ENCODE measurements around the gene CSNK1E. TPM values are rescaled to one million over a fixed set of nuclear protein-coding genes. Genes with fewer than 3 reads are reported as not detected.

Gene CSNK1E
- total RNA-seq, 1 donor from 2014 or later: 197 TPM

DNA sequence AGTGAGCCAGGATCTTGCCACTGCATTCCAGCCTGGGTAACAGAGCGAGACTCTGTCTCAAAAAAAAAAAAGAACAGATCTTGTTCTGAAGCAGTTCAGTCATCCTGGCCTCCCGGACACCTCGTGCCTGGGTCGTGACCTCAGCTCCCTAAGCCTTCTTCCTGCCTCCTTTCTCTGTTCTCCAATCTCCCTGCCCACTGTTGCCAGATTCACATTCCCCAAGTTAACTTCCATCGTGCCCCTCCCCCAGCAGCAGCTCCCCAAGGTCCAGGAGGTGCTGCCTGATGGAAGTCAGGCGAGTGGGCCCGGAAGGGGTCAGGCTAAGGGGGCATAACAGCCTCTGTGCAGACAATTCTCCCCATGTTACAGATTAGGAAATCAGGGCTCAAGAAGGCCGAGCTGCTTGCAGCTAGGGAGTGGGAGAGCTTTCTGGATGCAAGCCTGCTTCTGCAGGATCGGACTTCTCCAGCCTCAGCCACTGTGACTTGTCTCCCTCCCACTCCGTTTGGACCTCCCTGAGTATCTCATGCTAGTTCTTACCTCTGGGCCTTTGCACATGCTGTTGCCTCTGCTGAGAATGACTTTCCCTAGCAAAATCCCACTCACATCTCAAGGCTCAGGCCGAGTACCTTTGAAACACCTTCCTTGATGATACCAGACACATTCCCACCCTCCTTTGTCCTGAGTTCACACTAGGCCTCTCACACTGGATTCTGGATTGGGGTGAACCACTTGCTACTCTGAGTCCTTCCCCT is 30.1 kb downstream of the CSNK1E start:
- DNase-seq (ENCODE audit: low spot score in 2 of 2) (no peak), FAIRE-seq (no peak)

DNA sequence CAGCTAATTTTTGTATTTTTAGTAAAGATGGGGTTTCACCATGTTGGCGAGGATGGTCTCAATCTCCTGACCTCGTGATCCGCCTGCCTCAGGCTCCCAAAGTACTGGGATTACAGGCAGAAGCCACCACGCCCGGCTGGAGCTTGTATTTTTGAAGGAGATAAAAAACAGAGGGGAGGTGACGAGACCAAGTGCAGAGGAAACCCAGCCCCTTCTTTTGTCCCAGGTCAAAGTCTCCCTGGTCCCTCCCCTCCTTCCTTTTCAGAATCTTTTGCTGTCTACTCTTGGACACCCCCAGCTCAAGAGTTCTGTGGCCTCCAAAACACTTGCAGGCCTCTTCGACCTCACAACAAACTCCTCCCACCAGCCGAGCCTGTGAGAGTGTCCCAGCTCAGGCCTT is 32.2 kb downstream of the CSNK1E start:
- FAIRE-seq: no peak

DNA sequence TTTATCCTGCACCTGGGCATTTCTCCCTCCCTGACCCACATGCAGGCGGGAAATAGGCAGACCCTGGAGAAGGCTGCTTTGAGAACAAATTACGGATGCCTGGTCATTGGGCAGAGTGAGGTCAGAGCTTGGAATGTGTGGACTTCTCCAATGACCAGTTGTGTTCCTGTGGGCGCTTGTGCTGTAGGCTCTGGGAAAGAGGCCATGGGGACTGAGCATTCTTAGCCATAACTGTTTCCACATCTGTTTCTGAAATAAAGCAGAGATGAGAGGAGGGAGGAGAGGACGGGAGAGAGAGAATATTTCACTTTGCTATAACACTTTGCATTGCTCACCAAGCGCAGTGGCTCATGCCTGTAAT is 33.2 kb downstream of the CSNK1E start:
- no peak for DNase-seq (ENCODE audit: low spot score in 2 of 2)
- no peak for FAIRE-seq

More for the DNA sequence above, 32.2 kb downstream of the CSNK1E start:
- DNase-seq (ENCODE audit: low spot score in 2 of 2): no peak

DNA sequence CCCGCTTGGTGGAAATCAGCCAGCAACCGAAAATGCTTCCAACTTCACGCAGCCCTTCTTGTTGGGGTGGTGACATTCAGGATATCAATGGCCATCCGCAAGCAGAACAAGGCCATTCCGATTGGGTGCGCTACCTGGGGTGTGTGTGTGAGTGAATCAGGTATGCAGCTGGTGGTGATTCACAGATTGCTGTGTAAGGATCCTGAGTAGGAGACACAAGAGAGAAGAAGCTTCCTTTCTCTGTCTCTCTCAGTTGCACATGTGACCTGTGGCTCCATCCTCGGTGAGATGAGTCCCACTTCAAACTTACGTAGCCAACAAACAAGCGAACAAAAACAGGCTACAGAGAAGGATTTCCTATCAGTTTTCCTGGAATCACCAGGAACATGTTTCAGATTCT is 34.8 kb downstream of the CSNK1E start:
- FAIRE-seq (no peak), DNase-seq (ENCODE audit: low spot score in 2 of 2) (no peak)

DNA sequence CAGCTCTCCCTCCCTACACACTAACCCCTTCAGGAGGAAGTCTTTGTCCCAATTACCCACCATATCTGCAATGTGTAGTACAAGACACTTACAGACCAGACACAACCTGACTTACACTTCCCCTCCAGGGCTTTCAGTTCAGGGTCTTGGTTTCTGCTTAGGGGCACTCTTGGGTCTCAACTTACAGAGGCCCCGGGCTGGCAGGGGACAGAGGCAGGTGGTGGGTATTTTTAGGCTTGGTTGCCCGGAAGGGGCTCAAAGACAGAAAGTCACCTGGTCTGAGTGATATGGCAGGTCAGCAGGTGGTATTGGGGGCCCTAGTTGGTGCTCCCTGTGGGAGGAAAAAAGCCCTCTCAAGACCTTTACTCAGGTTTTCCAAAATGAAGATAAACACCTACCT is 41.1 kb downstream of the CSNK1E start:
- DNase-seq (ENCODE audit: low spot score in 2 of 2) (no peak), FAIRE-seq (no peak)

DNA sequence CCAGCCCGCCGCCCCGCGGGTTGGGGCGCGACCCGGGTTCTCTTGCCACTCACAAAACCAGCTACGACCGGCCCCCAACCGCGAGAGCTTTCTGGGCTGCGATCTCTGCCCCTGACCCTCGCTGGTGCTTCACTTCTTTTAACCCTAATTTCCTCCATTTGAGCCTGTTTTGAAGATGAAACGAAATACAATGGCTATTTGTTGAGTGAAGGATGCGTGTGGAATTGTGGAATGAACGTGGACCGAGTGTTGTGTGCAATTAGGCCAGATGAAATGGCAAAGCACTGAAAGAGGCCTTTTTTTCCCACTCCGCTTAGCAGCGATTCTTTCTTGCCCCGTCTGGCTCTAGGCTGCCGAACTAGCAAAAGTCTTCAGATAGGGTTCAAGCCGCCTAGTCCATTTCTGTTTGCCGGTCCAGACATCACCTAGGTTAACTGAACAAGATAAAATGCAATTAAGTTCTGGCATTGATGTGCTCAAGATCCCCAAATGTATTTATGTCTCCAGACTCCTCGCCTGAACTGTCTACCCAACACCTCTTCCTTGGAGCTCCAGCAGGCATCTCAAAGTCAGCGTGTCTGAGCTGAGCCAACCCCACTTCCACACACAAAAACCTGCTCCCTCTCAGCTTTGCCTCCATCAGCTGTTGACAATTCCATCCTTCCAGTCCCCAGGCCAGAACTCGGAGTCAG is 44.0 kb downstream of the CSNK1E start:
- FAIRE-seq: no peak
- peak in 1 of 2 donors; percentile 55 for DNase-seq (ENCODE audit: low spot score in 2 of 2)

DNA sequence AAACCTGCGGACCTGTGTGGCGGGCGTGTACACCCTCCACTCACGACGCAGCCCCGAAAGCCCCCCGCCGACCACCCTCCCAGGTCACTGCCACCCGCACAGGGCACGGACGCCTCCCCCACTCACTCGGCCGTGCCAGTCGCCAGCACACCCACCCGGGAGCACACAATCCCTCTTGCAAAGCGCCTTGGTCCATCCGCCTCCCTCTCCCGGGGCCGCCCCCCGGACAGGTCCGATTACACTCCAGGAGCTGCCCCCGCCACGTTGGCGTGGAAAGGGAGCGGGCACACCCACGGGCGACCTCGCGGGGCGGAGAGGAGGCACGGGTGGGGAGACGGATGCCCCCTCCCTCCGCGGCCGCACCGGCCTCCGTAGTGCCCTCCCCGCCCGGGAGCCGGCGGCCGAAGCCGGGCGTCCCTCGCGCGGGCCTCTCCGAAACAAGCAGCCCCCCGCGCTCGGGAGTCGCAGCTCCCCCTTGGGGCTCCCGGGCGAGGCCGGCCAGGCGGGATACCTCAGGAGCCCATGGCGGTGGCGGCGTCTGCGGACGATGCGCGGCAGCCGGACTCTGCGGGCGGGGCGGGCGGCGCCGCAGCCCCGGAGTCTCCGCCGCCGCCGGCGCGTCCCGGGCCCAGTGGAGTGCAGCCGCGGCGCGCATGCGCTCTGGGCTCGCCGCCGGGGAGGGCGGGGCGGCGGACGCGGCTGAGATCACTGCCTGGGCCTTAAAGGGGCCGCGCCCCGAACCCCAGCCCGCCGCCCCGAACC is 44.7 kb downstream of the CSNK1E start, which contains the start of gene TMEM184B:
Gene TMEM184B (minus strand): TSS at position 638 of the 762 bp plus-strand sequence. CDS start 25,049 bp downstream, outside the sequence.
- DNase-seq (ENCODE audit: low spot score in 2 of 2) (peak; percentile 93 to 94), FAIRE-seq (no peak)

DNA sequence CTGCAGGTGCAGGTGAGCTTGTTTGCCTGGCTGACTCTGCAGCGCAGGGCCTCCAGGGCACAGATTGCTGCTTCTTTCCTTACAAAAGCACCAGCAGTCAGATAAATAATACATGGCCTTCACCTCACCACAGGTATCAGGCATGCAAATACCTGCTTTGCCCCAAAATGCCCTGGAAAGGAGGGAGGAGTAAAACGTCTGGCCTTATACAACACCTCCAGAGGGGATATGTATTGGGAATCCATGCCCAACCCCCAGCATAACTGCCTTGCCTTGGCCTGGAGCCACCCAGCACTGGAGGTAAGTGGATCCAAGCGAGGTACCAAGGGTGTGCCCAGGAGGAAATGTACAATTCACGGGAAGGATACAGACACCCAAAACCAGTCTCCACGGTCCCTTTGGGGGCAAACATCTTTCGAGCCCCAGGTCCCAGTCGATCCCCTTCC is 45.3 kb downstream of the CSNK1E start:
- no peak for DNase-seq (ENCODE audit: low spot score in 2 of 2)
- FAIRE-seq: no peak

DNA sequence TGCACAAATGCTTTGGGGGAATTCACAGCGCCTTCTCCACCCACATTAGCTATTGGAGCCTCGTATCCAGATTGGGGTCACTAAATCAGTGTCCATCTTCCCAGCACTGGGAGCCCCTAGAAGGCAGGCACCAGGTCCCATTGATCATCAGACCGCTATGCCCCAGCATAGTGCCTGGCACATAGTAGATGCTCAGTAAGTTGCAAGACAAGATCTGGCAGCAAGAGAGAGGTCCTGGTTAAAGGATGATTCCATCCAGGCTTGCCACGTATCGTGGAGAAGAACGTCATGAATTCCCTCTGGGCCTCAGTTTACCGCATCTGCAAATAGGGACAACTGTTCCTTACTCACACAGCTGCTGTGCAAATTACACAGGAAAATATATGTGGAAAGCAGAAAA is 46.1 kb downstream of the CSNK1E start:
- DNase-seq (ENCODE audit: low spot score in 2 of 2) (no peak), FAIRE-seq (no peak)

DNA sequence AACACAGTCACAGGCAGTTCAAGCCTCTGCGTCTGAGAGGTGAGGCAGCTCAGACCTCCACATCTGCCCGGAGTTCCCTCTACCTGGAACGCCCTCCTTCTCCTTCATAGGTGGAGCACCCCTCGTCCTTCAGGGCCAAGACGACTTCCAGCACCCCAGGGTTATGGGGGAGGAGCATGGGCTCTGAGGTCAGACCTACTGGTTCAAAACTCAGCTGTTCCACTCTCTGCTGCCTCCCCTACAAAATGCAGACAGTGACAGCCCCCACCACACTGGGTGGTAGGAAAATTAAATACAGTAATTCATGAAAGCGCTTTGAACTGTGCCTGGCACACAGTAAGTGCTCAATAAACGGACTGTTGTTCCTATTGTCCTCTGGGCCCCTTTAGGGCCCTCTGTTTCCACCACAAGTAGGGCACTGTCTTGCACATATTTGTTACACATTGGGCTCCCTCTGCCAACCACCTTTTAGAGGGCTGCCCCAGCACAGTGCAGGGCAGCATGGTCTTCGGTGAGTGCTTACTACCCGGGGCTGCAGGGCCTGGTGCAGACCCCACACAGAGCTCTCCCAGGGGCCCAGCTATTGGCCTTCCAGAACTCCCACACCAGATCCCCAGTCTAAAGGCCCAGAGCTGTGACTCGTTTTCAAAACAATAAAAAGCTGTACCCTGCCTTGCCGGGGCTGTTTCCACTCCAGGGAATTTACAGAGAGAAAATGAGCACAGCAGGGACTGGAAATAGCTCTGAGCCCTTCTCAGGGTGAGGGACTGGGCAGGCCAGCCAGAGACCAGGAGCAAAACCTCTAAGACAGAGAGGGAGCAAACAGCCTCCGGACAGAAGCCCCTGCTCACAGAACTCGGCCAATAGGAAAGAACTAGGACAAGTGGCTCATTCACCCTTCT is 46.9 kb downstream of the CSNK1E start:
- no peak for DNase-seq (ENCODE audit: low spot score in 2 of 2)
- no peak for FAIRE-seq

DNA sequence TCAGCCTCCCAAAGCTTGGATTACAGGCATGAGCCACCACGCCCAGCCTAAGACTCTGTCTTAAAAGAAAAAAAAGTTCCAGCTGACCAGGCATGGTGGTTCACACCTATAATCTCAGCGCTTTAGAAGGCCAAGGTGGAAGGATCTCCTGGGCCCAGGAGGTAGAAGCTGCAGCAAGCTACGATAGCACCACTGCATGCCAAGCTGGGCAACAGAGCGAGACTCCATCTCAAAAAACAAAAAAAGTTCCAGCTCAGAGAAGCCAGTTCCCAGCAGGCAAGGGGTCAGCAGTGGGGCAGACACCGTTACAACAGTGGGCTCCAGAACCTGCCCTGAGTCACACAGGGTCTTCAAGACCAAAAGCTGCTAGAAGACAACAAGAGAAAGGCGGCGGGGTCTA is 47.8 kb downstream of the CSNK1E start:
- FAIRE-seq (no peak), DNase-seq (ENCODE audit: low spot score in 2 of 2) (no peak)

DNA sequence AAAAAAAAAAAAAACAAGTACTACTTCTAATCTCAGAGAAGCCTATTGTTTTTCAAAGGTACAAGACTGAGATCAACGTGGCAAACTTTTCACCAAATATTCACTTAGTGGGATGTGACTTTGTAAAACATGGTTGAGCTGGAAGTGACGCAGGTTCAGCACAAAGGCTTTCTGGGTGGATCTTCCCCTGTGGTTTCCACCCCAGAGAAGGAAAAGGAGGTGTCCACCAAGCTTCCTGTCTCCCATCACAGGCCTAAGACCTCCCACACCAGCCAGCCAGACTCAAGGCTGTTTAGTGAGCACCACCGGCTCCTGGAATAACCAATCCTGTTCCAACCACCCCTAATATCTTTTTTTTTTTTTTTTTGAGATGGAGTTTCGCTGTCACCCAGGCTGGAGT is 50.1 kb downstream of the CSNK1E start:
- no peak for FAIRE-seq
- no peak for DNase-seq (ENCODE audit: low spot score in 2 of 2)

DNA sequence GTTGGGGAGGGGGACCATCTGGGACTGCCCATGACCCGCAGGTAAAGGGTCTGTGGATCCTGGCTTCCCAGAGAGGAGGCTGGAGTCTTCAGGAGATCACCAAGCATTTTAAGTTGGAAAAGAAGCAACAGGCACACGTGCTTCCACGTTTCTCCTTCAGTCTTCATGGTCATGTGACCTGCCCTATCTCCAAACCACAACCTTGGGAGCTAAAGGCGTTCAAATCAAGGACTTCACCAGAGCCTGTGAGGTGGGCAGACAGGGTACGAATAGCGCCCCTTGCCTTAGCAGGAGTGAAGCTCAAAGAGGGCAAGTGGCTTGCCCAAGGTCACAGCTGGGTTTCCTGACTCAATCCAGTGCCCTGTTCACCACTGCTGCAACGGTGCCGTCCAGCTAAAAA is 51.1 kb downstream of the CSNK1E start:
- DNase-seq (ENCODE audit: low spot score in 2 of 2) (no peak), FAIRE-seq (no peak)

DNA sequence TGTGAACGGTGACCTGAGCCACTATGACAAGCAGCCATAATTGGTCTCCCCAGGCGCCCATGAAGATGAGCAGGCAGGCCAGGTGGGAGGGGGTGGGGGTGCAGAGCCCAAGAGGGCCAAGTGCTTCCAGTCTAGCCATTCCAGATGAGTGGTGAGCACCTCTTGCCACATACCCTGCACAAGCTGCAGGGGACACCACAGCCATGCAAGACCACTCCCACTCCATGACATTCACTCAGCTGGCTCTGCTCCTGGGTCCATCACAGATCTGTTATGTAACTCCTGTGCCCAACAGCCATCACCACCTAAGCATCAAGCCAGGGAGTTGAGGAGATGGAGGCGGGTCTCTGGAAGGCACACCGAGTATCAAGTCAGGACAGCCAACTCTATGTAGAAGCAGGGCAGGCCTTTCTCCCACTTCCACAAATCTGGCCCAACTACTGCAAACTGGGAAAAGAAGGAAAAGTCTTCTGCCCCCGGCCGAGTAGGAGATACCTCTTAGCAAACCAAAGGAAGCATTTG is 52.9 kb downstream of the CSNK1E start:
- no peak for FAIRE-seq
- DNase-seq (ENCODE audit: low spot score in 2 of 2): no peak

DNA sequence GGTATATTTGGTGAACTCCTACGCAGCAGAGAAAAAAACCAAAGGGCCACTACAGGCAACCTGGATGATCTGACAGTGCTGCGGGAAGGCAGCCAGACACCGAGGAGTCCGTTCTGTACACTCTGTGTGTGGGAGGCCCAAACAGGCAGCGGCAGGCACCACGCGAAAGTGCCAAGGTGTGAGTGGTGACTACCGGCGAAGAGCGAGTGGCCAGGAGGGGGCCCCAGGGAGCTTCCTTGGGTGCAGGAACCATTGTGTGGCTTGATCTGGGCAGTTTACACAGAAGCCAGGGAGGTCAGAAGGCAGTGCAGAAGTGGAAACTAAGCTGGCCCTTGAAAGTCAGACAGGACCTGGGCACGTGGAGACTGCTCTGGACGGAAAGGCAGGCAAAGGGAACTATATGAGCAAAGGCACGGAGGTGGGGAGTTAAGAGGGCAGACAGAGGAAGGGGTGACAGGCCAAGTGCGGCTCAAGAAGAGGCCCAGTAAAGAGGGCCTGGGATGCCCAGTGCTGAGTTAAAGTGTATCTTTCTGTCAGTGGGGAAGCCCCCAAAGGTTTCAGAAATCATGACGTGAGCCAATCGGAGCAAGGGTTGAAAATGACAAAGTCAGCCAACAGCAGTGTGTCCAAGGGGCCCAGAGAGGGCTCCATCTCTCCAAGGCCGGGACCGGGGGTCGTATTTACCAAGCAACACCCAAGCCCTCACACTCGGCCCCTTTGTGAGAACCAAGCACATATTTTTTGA is 55.0 kb downstream of the CSNK1E start:
- FAIRE-seq (no peak), DNase-seq (ENCODE audit: low spot score in 2 of 2) (no peak)

DNA sequence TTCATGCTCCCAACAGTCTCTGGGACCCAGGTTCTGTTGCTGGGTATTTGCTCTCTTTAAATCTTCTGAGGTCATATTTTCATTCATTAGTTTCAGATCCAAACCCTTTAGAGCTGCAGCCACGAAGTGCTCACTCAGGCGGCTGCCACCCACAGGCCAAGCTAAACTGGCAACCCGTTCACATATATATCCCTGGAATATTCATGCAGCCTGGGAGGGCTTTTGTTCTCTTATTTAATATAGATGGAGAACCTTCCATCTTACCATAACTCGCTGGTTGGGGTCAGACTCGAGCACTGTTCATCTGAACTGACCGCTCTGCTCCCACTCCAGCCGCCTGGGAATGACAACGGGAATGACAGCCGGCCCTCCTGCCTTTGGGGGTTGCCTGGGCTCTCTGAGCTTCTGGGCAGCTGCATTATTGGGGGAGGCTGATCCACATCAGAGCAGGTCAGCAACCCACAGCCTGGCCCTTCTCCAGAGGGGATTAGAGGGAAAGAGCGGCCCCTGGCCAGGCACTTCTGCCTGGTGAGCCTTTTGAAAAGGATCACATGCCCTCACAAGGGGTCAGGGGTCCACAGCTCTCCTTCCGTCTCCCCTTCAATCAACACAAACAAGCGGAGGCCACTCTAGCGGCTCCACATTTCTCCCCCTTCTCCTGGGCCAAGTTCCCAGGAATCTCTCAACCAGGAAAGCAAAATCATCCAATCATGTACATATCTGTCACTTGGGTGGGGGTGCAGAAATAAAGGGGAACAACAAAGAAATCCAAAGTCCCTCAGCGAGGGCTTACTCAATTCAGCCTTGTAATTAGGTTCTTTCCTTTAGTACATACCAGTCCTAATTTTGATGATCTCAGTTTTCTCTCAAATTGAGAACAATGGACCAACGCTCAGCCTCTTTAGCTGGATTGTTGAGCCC is 56.2 kb downstream of the CSNK1E start:
- FAIRE-seq: no peak
- no peak for DNase-seq (ENCODE audit: low spot score in 2 of 2)

DNA sequence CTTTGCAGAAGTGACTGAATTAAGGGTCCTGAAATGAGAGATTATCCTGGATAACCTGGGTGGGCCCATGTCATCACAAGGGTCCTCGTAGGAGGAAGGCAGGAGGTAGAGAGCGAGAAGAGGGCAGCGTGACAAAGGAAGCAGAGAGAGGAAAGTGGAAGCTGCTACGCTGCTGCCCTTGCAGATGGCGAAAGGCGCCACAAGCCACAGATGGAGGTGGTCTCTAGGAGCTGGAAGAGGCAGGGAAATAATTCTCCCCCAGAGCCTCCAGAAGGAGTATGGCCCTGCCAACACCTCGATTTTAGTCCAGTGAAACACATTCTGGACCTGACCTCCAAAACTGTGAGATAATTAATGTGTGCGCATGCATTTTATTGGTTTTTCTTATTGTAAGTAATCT is 57.9 kb downstream of the CSNK1E start:
- DNase-seq (ENCODE audit: low spot score in 2 of 2): no peak
- no peak for FAIRE-seq

DNA sequence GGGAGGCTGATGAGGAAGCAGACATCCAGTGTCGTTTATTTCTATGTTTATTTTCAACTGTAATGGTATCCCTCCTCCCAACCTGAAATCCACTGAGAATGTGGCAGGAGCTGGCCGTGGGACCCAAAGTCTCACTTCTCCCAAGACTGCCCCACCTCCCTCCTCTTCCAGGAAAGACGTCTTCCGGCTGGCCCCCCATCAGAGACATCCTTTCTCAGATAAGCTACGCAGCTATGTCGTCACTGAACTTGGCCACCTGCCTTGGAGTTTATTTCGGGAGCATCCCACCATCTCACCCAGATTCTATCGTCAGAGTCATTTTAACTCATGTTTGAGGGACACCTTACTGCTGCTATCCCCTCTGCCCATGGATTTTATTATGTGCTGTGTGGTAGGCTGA is 58.3 kb downstream of the CSNK1E start:
- DNase-seq (ENCODE audit: low spot score in 2 of 2) (no peak), FAIRE-seq (no peak)
